ENCODE data around the gene ORM1.

ORM1 gene

DNA sequence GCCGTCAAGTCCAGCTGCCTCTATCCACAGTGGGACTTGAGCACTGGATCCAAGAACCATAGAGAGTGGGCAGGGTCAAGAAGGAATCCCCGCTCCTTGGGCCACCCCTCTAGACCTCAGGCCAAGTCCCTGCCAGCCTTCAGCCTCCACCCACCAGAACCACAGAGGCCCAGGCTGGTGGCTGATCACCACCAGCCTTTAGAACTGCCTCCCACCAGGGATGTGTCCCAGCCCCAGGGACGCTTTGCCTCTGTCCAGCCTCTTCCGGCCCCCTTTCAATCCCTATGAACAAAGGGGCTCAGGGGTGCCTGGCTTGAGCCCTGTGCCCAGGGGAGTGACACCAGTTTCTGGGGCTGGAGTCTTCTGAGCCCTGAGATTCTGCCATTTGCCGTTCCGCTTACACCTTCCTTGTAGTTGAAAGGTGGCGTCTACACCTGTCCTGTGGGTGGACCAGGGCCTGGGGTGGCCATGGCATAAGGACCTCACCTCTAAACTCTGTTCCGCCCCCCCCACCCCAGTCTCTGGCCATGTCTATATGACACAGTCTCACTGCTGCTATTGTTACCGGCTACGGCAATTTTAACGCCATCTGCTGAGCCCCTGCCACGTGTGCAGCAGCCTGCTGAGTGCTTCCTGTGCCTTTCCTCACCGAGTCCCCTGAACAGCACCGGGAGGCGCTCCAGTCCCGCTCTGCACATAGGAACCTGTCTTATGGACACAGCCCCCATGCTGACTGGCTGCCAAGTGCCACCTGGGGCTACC, 35.7 kb upstream of the ORM1 start:
- DNase-seq (ENCODE audit: low read depth in 1 of 2, low spot score in 1 of 2): no peak

DNA sequence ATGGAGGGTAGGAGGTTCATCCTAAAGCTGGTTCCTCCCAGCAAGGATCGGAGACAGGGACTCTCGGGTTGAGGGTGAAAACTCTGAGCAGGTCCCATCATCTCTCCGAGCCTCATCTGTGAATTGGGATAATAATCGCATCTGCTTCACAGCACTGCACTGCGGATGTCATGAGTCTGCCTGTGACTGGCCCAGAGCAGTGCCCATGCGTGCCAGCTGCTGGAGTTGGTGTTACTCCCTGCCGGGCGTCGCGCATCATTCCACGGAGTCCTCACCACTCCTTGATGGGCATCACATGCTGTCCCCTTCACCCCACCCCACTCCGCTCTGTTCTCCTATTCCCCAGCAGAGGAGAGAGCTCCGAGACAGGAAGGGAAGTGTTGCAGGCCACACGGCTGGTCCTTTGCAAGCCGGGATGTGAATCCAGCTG, 35.1 kb upstream of the ORM1 start:
- DNase-seq (ENCODE audit: low read depth in 1 of 2, low spot score in 1 of 2): no peak

DNA sequence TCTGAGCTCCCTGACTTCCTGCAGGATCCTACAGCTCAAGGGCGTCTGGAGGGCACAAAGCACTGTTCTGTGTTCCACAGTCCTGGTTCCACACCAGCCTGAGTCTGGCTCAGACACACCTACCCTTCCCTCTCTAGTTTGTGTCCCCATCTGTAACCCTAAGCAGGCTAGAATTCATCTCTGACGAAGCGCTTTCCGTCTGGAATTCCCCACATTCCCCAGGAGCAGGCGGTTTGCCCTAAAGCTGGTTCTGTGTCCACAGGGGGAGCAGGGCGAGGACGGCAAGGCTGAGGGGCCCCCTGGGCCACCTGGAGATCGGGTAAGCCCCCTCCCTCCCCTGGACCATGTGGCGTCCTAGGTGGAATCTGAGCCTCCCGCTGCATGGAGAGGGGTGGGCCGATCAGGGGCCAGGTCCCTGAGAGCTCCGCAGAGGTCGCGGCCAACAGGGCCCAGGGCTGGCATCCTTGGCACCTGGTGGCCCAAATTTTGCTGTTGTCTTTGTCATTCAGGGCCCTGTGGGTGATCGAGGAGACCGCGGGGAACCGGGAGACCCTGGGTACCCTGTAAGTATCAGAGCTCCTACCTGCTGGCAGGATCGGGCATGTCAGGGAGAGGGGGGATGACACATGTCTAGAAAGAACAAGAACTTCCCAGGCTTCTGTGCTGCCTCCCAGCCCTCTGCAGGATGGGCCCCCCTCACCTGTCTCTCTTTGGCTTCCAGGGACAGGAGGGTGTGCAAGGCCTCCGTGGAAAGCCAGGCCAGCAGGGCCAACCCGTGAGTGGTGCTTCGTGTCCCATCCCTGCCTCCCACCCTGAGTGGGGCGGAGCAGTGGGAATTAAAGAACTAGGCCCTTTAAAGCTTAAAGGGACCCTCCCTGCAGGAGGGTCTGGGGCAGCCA, 34.5 kb upstream of the ORM1 start:
- DNase-seq (ENCODE audit: low read depth in 1 of 2, low spot score in 1 of 2): no peak

DNA sequence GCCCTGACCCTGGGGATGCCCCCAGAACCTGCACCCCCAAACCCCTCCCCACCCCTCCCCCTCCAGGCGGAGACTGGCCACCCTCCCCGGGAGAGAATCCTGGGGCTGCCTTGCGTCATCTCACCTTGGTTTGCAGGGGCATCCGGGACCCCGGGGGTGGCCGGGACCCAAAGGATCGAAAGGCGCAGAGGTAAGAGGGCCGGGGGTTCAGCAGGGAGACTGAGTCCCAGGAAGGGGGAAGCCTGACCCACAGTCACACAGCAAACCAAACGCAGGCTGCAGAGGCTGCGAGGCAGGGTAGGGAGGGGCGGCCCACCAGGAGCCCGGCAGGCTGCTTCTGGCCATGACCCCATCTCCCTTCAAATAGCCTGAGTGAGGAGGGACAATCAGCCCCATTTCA, 33.8 kb upstream of the ORM1 start:
- no peak for DNase-seq (ENCODE audit: low read depth in 1 of 2, low spot score in 1 of 2)

GRCh38 chr9:114289571-114290481, 33.1 kb upstream of the ORM1 start:
- no peak for DNase-seq (ENCODE audit: low read depth in 1 of 2, low spot score in 1 of 2)

DNA sequence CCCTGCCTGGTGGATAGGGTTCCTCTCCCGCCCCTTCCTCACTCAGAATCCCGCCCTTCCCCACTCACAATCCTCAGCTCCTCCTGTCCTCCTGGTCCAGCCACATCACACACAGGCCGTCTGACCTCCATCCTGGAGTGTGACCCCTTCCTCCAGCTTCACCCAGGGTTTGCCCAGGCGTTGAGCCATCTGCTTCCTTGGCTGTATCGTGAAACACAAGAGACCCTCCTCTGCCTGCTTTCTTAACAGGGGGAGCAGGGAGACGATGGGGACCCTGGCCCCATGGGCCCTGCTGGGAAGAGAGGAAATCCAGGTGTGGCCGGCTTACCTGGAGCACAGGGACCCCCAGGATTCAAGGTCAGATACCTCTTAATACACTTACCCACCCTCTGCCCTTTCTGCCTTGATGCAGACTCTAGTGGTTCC, 32.3 kb upstream of the ORM1 start:
- DNase-seq (ENCODE audit: low read depth in 1 of 2, low spot score in 1 of 2): no peak

- peak; percentile 39 to 58 for DNase-seq (ENCODE audit: low read depth in 1 of 2, low spot score in 1 of 2)
Measured at GRCh38 chr9:114291064-114291474, 31.8 kb upstream of the ORM1 start.

DNA sequence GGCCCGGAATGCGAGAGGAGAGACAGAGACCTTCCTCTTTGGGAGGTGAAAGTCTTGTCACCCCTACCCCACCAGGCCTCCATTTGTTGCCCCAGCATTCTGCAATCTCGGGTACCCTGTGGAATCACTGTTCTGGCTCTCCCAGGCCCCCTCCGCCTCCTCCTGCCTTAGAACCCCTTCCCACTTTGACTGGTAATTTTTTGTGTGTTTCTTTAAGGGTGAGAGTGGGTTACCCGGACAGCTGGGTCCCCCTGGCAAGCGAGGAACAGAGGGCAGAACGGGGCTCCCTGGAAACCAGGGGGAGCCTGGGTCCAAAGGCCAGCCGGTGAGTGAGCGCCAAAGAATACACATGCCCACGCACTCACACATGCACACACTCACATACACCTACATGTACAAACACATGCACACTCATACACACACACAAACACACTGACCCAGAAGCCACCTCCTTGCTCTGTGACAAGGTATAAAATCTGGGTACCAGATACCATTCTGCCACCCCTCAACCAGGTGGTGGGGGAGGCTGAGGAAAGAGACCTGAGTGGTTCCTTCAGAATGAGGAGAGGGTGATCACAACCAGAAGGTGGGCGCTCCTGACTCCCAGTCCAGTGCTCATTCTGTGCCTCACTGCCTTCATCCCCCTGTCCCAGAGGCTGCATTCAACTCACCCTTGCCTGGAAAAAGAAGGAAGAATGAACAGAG, 30.9 kb upstream of the ORM1 start:
- no peak for DNase-seq (ENCODE audit: low read depth in 1 of 2, low spot score in 1 of 2)

DNA sequence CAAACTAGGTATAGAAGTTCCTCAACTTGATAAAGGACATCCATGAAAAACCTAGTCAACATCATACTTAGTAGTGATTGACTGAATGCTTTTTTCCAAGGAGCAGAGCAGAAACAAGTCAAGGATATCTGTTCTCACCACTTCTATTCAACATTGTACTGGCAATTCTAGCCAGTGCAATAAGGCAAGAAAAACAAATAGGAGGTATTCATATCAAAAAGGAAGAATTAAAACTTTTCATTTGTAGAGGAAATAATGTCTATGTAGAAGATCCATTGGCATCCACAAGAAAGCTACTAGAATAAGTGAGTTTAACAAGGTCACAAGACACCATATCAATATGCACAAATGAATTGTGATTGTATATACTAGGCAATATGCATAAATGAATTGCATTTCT, 28.2 kb upstream of the ORM1 start:
- DNase-seq (ENCODE audit: low read depth in 1 of 2, low spot score in 1 of 2): no peak

DNA sequence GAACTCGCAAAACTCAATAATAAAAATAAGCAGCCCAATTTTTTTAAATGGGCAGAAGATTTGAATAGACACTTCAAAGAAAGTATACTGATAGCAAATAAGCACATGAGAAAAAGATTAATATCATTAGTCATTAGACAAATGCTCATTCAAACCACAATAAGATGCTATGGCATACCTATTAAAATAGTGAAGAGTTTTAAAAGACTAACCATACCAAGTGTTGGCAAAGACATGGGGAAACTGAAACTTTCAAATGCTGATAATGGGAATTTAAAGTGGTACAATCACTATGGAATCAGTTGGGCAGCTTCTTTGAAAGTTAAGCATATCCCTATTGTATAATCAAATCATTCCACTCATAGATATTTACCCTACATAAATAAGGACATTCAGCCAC, 26.6 kb upstream of the ORM1 start:
- DNase-seq (ENCODE audit: low read depth in 1 of 2, low spot score in 1 of 2): no peak

GRCh38 chr9:114299286-114300152, 23.4 kb upstream of the ORM1 start:
- DNase-seq (ENCODE audit: low read depth in 1 of 2, low spot score in 1 of 2): no peak

GRCh38 chr9:114300153-114300845, 22.6 kb upstream of the ORM1 start:
- DNase-seq (ENCODE audit: low read depth in 1 of 2, low spot score in 1 of 2): no peak

DNA sequence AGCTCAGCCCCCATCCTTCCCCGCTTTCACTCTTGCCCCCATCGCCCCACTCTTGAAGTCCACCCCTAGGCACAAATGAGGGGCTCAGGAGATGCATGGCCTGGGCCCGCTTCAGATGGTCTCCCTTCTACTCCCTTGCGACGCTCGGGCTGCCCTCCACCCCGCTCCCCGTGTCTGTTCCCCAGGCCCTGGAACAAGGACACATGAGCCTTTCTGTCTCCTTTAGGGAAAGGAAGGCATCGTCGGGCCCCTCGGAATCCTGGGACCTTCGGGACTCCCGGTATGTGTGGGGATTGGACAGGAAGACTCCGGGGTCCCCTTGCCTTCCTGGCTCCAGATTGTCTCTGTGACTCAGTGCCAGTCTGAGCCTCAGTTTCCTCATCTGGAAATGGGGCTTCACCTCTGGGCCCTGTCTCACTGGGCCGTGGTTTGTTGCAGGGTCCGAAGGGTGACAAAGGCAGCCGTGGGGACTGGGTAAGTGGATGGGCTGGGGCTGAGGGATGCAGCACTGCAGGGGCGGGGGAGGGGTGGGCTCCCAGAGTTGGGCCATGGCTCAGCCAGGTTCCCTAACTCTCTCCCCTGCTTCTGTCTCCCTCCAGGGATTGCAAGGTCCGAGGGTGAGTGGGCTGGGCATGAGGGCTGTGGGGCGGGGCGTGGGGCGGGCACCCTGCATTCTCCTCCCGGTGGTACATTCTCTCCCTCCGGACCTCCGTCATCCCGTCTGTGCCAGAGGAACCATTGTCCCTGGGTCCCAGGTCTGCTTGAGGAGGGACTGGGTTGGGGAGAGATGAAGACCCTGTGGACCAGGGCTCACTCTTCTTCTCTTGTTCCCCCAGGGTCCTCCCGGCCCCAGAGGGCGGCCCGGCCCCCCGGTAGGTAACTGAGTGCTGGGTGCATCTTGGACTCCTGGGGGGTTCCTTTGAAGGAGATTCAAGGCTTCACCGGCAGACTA, 21.8 kb upstream of the ORM1 start:
- DNase-seq (ENCODE audit: low read depth in 1 of 2, low spot score in 1 of 2): no peak

GRCh38 chr9:114301798-114302565, 20.9 kb upstream of the ORM1 start:
- no peak for DNase-seq (ENCODE audit: low read depth in 1 of 2, low spot score in 1 of 2)

GRCh38 chr9:114302727-114303126, 20.2 kb upstream of the ORM1 start:
- DNase-seq (ENCODE audit: low read depth in 1 of 2, low spot score in 1 of 2): no peak

DNA sequence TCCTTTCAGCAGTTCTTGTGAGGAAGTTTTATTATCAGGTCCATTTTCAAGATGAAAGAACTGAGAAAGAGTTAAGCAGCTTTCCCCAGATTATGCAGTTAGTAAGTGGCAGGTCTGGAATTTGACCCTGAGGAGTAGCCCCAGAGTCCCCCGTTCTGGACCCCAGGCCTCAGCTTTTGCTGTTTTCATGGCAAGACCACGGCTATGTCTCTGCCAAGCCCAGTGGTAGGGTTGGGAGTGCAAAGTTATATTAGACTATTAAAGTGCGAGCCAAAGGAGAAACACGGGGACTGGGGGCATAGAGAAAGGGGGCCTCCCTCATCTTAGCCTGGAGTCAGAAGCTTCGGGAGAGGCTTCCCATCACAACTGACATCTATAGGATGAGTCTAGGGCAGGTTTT, 19.3 kb upstream of the ORM1 start:
- no peak for DNase-seq (ENCODE audit: low read depth in 1 of 2, low spot score in 1 of 2)

DNA sequence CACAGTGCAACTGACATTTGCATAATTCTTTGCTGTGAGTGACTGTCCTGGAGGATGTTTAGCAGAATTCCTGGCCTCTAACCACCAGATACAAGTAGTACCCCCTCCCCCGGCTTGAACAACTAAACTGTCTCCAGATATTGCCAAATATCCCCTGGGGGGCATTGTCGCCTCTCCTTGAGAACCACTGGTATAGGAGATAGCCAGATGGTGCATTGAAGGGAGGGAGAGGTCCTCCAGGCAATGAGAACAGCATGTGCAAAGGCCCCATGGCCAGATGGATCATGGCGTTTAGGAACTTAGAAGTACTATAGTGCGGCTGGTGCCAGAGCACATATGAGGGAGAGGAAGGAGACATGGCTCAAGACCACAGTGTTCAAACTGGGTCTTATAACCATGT, 18.9 kb upstream of the ORM1 start:
- DNase-seq (ENCODE audit: low read depth in 1 of 2, low spot score in 1 of 2): no peak
